22Rv1 (cell line): ENCODE data around the gene ATP11A.

Source experiments
- H3K27ac ChIP-seq: fragments of 450-650 bp; 2 replicates; pipeline ENCODE4 v1.5.1; 2017
- ZFX ChIP-seq: fragments of 450-650 bp; IDR thresholded peaks from 2 replicates; pipeline ENCODE4 v1.6.1; 2017; ENCODE audit warnings: antibody characterized with exemption, borderline replicate concordance
- TF ChIP-seq, protein P1 (sequence below): fragments of 450-650 bp; IDR thresholded peaks from 2 replicates; pipeline ENCODE4 v1.5.1; 2017; ENCODE audit warnings: mild to moderate bottlenecking

The ATP11A gene

DNA sequence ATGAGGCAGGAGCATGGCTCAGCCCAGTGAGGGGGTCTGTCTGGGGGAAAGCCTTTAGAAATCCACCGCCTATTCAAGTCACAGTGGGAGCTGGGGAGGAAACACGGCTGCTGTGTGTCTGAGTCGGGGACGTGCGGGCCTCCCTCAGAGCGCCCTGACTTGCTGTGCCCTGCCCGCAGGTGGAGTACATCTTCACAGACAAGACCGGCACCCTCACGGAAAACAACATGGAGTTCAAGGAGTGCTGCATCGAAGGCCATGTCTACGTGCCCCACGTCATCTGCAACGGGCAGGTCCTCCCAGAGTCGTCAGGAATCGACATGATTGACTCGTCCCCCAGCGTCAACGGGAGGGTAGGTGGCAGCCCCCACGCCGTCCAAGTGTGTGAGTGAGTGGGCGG, 141.4 kb downstream of the ATP11A start:
- no peak for TF ChIP-seq ZFX
- TF ChIP-seq, protein P1, sequence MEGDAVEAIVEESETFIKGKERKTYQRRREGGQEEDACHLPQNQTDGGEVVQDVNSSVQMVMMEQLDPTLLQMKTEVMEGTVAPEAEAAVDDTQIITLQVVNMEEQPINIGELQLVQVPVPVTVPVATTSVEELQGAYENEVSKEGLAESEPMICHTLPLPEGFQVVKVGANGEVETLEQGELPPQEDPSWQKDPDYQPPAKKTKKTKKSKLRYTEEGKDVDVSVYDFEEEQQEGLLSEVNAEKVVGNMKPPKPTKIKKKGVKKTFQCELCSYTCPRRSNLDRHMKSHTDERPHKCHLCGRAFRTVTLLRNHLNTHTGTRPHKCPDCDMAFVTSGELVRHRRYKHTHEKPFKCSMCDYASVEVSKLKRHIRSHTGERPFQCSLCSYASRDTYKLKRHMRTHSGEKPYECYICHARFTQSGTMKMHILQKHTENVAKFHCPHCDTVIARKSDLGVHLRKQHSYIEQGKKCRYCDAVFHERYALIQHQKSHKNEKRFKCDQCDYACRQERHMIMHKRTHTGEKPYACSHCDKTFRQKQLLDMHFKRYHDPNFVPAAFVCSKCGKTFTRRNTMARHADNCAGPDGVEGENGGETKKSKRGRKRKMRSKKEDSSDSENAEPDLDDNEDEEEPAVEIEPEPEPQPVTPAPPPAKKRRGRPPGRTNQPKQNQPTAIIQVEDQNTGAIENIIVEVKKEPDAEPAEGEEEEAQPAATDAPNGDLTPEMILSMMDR: no peak
- no peak overlapping the region for H3K27ac ChIP-seq

DNA sequence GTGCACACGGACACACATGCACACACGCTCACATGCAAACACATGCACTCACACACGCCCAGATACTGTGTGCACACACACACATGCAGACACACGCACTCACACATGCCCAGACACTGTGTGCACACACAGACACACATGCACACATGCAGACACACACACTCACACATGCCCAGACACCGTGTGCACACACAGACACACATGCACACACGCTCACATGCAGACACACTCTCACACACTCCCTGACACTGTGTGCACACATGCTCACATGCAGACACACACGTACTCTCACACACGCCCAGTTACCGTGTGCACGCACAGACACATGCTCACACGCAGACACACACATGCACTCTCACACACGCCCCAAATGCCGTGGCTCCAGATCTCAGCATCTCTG, 142.0 kb downstream of the ATP11A start:
- no peak for TF ChIP-seq ZFX
- TF ChIP-seq, protein P1: no peak
- H3K27ac ChIP-seq: no peak overlapping the region

DNA sequence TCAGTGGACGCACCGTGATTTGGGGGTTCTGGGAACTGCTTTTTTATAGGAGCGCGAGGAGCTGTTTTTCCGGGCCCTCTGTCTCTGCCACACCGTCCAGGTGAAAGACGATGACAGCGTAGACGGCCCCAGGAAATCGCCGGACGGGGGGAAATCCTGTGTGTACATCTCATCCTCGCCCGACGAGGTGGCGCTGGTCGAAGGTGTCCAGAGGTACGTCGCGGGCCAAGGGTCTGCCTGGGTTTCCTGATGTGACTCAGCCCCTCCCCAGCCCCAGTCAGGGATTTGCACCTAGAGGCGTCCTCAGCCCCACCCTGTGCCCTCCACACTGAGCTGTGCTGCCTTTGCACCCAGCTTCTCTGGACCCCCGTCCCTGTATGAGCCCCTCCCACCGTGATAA, 143.0 kb downstream of the ATP11A start:
- no peak overlapping the region for H3K27ac ChIP-seq
- TF ChIP-seq ZFX: no peak

DNA sequence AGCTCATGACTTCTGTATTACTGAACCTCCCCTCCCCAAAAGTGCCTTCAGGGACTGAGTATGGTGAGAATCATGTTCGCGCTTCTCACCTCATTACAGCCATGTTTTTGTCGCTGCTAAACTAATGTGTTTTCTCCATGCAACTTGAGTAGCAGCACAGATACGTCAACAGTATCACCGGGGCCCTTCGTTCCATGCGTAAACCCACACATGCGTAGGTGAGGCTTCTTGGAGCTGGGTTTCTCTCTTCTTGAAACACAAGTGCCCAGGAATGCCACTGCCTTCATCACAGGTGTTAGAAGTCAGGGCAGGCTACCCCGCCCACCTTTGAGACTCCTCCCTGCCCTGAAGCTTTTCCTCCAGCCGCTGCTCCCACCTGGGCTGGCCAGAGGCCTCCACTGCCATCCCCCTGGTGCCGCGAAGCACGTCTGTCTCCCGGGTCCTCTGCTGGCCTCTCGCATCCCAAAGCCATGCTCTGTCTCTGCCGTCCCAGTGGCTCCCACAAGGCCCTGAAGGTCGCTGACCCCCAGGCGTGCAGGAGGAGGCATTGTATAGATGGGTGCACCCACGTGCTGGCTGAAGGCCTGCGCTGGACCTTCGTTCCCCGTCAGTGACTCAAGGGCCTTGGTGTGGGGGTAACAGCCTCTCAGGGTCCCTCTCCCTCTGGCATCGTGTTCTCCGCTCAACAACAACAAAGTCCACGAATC, 143.9 kb downstream of the ATP11A start:
- no peak overlapping the region for H3K27ac ChIP-seq
- TF ChIP-seq, protein P1: no peak

DNA sequence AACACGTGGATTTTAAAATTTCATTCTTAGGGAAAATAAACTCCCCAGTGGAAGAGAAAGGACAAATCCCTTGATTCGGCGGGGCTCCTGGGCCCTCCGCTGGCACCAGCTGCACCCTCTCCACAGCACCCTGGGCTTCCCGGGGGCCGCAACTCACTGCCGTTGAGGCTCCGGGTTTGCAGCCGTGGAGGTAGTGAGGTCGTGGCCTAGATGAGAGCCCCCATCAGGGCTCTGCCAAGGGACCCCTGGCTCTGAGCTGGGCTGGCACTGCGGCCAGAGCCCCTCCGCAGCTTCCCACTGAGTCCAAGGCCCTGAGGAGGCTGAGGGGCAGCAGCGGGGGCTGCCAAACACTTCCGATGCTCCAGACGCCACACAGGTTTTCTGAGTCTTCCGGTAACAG, 145.5 kb downstream of the ATP11A start:
- no peak overlapping the region for H3K27ac ChIP-seq
- no peak for TF ChIP-seq ZFX
- TF ChIP-seq, protein P1: no peak

DNA sequence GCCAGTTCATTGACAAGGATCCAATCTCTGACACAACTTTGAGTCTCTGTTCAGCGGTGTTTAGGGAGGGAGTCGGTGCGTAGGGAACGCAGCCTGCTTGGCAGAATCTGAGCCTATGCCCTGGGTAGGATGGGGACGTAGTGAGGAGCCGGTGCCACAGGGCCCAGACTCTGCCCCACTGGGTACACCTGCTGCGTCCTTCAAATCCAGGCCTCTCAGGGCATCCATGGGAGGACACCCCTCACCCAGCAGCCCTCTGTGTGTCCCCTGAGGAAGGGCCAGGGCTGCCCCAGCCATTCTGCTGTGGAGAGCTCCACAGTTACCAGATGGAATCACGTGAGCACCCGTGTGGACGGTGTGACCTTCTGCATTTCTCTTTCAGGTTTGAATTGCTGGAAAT, 146.0 kb downstream of the ATP11A start:
- H3K27ac ChIP-seq: no peak overlapping the region
- TF ChIP-seq, protein P1: no peak
- TF ChIP-seq ZFX: no peak

DNA sequence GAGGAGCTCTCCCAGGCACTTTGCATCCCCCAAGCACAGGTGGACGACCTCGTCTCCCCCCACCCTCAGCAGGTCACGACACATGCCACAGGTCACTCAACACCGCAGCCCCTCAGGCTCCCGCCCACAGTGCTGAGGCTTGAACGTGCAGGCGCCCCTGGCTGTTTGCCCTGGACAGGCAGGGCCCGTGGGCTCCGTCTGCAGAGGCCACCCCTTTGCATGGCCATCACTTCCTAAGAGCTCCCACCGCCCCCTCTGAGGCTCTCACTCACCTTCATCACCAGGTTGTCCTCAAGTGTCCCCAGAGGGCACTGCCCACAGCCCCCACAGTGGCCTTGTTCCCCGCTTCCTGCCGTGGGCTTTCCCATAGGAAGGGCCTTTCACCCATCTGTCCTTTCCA, 147.1 kb downstream of the ATP11A start:
- TF ChIP-seq, protein P1: no peak
- no peak for TF ChIP-seq ZFX
- H3K27ac ChIP-seq: no peak overlapping the region

DNA sequence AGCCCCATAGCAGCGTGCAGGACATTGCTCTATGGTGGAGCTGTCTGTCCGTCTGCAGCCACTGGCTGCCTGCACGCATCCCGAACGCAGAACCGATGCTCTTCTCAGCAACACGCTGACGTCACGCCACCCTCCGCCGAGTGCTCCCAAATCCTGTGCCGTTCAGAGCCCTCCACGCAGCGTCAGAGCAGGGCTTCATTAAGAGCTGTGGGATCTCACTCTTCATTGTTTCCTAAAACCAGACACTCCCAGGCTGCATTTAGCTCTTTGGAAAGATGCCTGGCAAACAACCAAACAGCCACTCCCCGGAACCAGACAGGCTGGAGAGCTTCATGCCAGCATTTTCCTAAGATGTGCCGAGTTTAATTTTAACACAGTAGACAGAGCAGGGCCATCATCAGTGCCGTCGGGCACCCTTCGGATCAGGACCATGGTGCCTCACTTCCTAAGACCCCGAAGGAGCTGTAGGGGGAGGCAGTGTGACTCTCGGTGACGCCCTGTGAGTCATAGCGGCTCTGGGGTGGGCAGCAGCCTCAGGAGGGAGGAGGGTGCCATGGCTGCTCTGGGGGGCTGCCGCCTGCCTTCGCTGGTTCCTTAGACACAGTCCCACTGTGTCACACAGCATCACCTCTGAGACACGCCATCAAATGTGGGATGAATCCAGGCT, 147.7 kb downstream of the ATP11A start:
- TF ChIP-seq ZFX: no peak
- TF ChIP-seq, protein P1: no peak
- no peak overlapping the region for H3K27ac ChIP-seq
